GM13976 (cell line): ENCODE measurements around the gene TEX55.

Experiments used
- DNase-seq: peaks from one replicate; pipeline ENCODE4 v3.0.0; 2012; ENCODE audit warnings: low spot score
- CTCF ChIP-seq: IDR thresholded peaks from 2 replicates; pipeline ENCODE4 v1.5.1; 2012; ENCODE audit warnings: borderline replicate concordance, mild to moderate bottlenecking; ENCODE audit not compliant: insufficient read depth; ENCODE audit errors: extremely low read depth, missing control alignments, control extremely low read depth
- in situ Hi-C: fragments of 300-500 bp; cut with MboI; formaldehyde crosslinking; loops from one replicate; pipeline ENCODE4 v1.12.0; 2022; ENCODE audit warnings: low sequenced_read_pairs, mixed read lengths, inconsistent platforms; ENCODE audit not compliant: unreplicated experiment

TEX55 gene

GRCh38 chr3:119194237-119195150 lies 48.5 kb downstream of the TEX55 start:
- no peak for TF ChIP-seq CTCF
- in situ Hi-C loops = no loop called here
- DNase-seq = no peak

- in situ Hi-C loops = no loop called here
- TF ChIP-seq CTCF = no peak
- DNase-seq = no peak
These were observed 49.1 kb downstream of the TEX55 start for GRCh38 chr3:119195151-119195476.

- in situ Hi-C loops = no loop called here
- no peak for DNase-seq
- TF ChIP-seq CTCF = no peak
These were observed 49.9 kb downstream of the TEX55 start for GRCh38 chr3:119195911-119196310.
